PC-9 (cell line): ENCODE results near the gene AK3.

Experiments used
- CTCF ChIP-seq: fragments of 200-600 bp; sonication (generic); conservative IDR thresholded peaks from 2 replicates; pipeline ENCODE4 v1.6.1; 2017; ENCODE audit warnings: mixed run types, antibody characterized with exemption, mild to moderate bottlenecking, moderate library complexity
- EZH2 ChIP-seq: fragments of 200-600 bp; sonication (generic); IDR thresholded peaks from 2 replicates; pipeline ENCODE4 v1.8.0; 2017; ENCODE audit warnings: antibody characterized with exemption, low read depth

GRCh38 chr9:4689021-4689420 is 52.0 kb downstream of the AK3 start:
- TF ChIP-seq CTCF (no peak), EZH2 (no peak)
